Activated CD8-positive, alpha-beta T cell treated with anti-CD3 and anti-CD28 coated beads, Interleukin-2, amount 10 ng/mL, durations not matched to agents 7 days and 5 days (primary cell): ENCODE results near the gene PHAF1. TPM values are rescaled to one million over a fixed set of nuclear protein-coding genes. Genes with fewer than 3 reads are reported as not detected.

Source experiments
- ATAC-seq: fragments of 150-1000 bp; cut with Tn5 transposase; one replicate; pipeline ENCODE4 v1.10.0; 2021; ENCODE audit warnings: moderate library complexity
- CTCF ChIA-PET: fragments of 350-600 bp; sonication (Branson Sonifier 250); formaldehyde crosslinking; loops from one replicate; lab custom pipeline; 2021; ENCODE audit warnings: antibody characterized with exemption; lab: Charles Lee
- POLR2A ChIA-PET: fragments of 350-600 bp; sonication (Branson Sonifier 250); formaldehyde crosslinking; loops from one replicate; lab custom pipeline; 2021; ENCODE audit warnings: antibody characterized with exemption; lab: Charles Lee
- DNase-seq: peaks from one replicate; pipeline ENCODE4 v3.0.0-alpha.2; 2020
- H3K27ac Mint-ChIP-seq: one replicate; pipeline ENCODE4 v1.8.0; 2021; ENCODE audit warnings: mild to moderate bottlenecking, mixed read lengths
- H3K27me3 Mint-ChIP-seq: one replicate; pipeline ENCODE4 v1.8.0; 2021; ENCODE audit warnings: low read depth, mixed read lengths
- H3K36me3 Mint-ChIP-seq: one replicate; pipeline ENCODE4 v1.8.0; 2021; ENCODE audit warnings: low read depth, mixed read lengths
- H3K4me1 Mint-ChIP-seq: one replicate; pipeline ENCODE4 v1.8.0; 2021; ENCODE audit warnings: low read depth, mixed read lengths
- H3K4me3 Mint-ChIP-seq: one replicate; pipeline ENCODE4 v1.8.0; 2021; ENCODE audit warnings: mild to moderate bottlenecking, mixed read lengths
- H3K9me3 Mint-ChIP-seq: one replicate; pipeline ENCODE4 v1.8.0; 2022; ENCODE audit warnings: mixed read lengths; ENCODE audit not compliant: insufficient read depth
- total RNA-seq, 2 experiments: library from RNA; stranded (reverse); gene quantifications; one replicate each; pipeline ENCODE4 v1.2.3, GENCODE V29; 2021

PHAF1 gene
- total RNA-seq, 2 experiments from 2014 or later, result 16.5 TPM

DNA sequence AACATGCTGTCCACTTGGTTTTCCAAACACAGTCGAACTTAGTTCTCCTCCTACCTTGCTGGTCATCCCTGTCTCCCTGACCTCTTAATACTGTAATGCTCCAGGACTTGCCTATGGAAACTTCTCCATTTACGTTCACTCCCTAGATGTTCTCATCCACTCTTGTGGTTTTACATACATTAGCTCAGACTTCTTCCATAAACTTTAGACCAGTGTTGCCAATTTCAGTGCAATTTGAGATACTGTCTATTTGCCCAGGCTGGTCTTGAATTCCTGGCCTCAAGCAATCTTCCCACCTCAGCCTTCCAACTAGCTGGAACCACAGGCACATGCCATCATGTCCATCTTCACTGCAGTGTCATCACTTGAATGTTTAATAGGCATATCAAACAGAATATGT lies 72.5 kb downstream of the PHAF1 start:
- POLR2A ChIA-PET, result no interaction called here

DNA sequence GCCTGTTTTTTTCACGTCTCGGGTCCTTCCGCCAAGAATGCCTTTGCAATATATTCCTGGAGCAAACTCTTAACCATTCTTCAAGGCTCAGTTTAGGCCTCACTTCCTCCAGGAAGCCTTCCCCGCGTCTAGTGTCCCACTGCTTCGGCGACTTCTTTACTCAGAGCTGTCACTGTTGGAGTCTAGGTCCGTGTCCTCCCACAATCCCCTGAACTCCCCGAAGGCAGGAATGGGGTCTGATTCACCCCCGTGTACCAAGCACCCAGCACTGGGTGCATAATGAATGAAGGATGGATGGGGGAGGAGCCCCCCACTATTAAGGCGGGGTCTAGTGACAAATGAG lies 73.5 kb downstream of the PHAF1 start:
- peaks cover 23% of the 10 kb centered on the region for H3K4me1 Mint-ChIP-seq
- peaks cover 13% of the 10 kb centered on the region for H3K27me3 Mint-ChIP-seq
- ATAC-seq (no peak), DNase-seq (no peak)
- POLR2A ChIA-PET, result interaction anchor here (1.0 kb wide), 1 partner anchor 64 kb away, joined by 3 read pairs; the partner anchor contains the start of gene FHOD1
- no peak overlapping the region for H3K27ac Mint-ChIP-seq
- peaks cover 5% of the 10 kb centered on the region for H3K36me3 Mint-ChIP-seq
- H3K4me3 Mint-ChIP-seq, result no peak overlapping the region
- no peaks in the 10 kb centered on the region for H3K9me3 Mint-ChIP-seq
- CTCF ChIA-PET, result interaction anchor here (0.8 to 5.8 kb wide), 11 partner anchors 8 to 432 kb away, joined by 3 to 42 read pairs (median 4); partner anchors contain the start of genes DYNC1LI2 and NOL3

More for the DNA sequence above, 72.5 kb downstream of the PHAF1 start:
- peaks cover 33% of the 10 kb centered on the region for H3K4me1 Mint-ChIP-seq
- H3K27me3 Mint-ChIP-seq, result peaks cover 18% of the 10 kb centered on the region
- ATAC-seq (no peak), DNase-seq (no peak)
- CTCF ChIA-PET, result interaction anchor here (0.8 to 5.8 kb wide), 12 partner anchors 7 to 431 kb away, joined by 3 to 42 read pairs (median 4); partner anchors contain the start of genes DYNC1LI2 and NOL3
- no peak overlapping the region for H3K4me3 Mint-ChIP-seq
- H3K9me3 Mint-ChIP-seq, result no peaks in the 10 kb centered on the region
- H3K27ac Mint-ChIP-seq, result no peak overlapping the region
- peaks cover 10% of the 10 kb centered on the region for H3K36me3 Mint-ChIP-seq

GRCh38 chr16:67183627-67184452 lies 74.1 kb downstream of the PHAF1 start, which contains the start of gene MATCAP1:
TSS of gene MATCAP1 (minus strand) at chr16:67183963. CDS start at chr16:67180610, 3,353 bp downstream.
- peak; percentile 95 for ATAC-seq
- ChIA-PET CTCF (interaction anchor here (0.7 to 5.8 kb wide), 17 partner anchors 9 to 298 kb away, joined by 3 to 42 read pairs (median 6); partner anchors contain the start of genes CES3, FBXL8, NOL3 and TRADD), POLR2A (interaction anchor here (0.6 to 1.0 kb wide), 3 partner anchors 24 to 64 kb away, joined by 3 to 4 read pairs (median 3); partner anchors contain the start of genes B3GNT9 and FHOD1)
- H3K4me3 Mint-ChIP-seq, result no peak within 1 kb of the TSS
- peaks cover 5% of the 10 kb centered on the region for H3K36me3 Mint-ChIP-seq
- H3K4me1 Mint-ChIP-seq, result peaks cover 18% of the 10 kb centered on the region
- H3K27ac Mint-ChIP-seq, result no peak within 1 kb of the TSS
- H3K9me3 Mint-ChIP-seq, result no peaks in the 10 kb centered on the region
- peak; percentile 97 for DNase-seq
- peaks cover 13% of the 10 kb centered on the region for H3K27me3 Mint-ChIP-seq

- H3K4me1 Mint-ChIP-seq, result peaks cover 14% of the 10 kb centered on the region
- CTCF ChIA-PET, result interaction anchor here (0.7 to 5.8 kb wide), 23 partner anchors 10 to 297 kb away, joined by 3 to 42 read pairs (median 6); partner anchors contain the start of genes CES3, FBXL8, TMEM208 and TRADD
- H3K9me3 Mint-ChIP-seq, result no peaks in the 10 kb centered on the region
- POLR2A ChIA-PET, result interaction anchor here (0.6 to 1.0 kb wide), 2 partner anchors 24 to 34 kb away, joined by 3 to 4 read pairs; partner anchors contain the start of gene B3GNT9
- H3K27me3 Mint-ChIP-seq, result peaks cover 13% of the 10 kb centered on the region
- H3K27ac Mint-ChIP-seq, result no peak overlapping the region
- ATAC-seq (peak; percentile 10), DNase-seq (peak; percentile 54)
- no peak overlapping the region for H3K4me3 Mint-ChIP-seq
- peaks cover 2% of the 10 kb centered on the region for H3K36me3 Mint-ChIP-seq
Observed at GRCh38 chr16:67184453-67184994, 74.8 kb downstream of the PHAF1 start.

- CTCF ChIA-PET, result interaction anchor here (0.8 to 5.8 kb wide), 24 partner anchors 10 to 296 kb away, joined by 3 to 42 read pairs (median 6); partner anchors contain the start of genes CES3, FBXL8, NOL3 and TMEM208
- Mint-ChIP-seq H3K4me1 (peaks cover 14% of the 10 kb centered on the region), H3K9me3 (no peaks in the 10 kb centered on the region)
Observed at GRCh38 chr16:67184995-67185650, 75.4 kb downstream of the PHAF1 start.

GRCh38 chr16:67185651-67186134 lies 76.0 kb downstream of the PHAF1 start:
- Mint-ChIP-seq H3K4me3 (no peak overlapping the region), H3K27ac (no peak overlapping the region), H3K9me3 (no peaks in the 10 kb centered on the region), H3K27me3 (peaks cover 13% of the 10 kb centered on the region), H3K36me3 (no peaks in the 10 kb centered on the region), H3K4me1 (peaks cover 14% of the 10 kb centered on the region)
- DNase-seq (no peak), ATAC-seq (no peak)
- CTCF ChIA-PET, result interaction anchor here (0.8 to 5.8 kb wide), 20 partner anchors 11 to 290 kb away, joined by 3 to 42 read pairs (median 6); partner anchors contain the start of genes CES3, FBXL8, NOL3 and TMEM208
- POLR2A ChIA-PET, result interaction anchor here (0.7 to 0.8 kb wide), 2 partner anchors 210 to 232 kb away, joined by 3 to 4 read pairs; no protein-coding TSS in a partner anchor

More at GRCh38 chr16:67184995-67185650, 75.4 kb downstream of the PHAF1 start:
- peak; percentile 32 for ATAC-seq
- no peak overlapping the region for H3K27ac Mint-ChIP-seq
- H3K27me3 Mint-ChIP-seq, result peaks cover 13% of the 10 kb centered on the region
- no peak overlapping the region for H3K4me3 Mint-ChIP-seq
- H3K36me3 Mint-ChIP-seq, result no peaks in the 10 kb centered on the region
- DNase-seq, result peak; percentile 91
- POLR2A ChIA-PET, result interaction anchor here (0.6 to 1.0 kb wide), 4 partner anchors 25 to 231 kb away, joined by 3 to 4 read pairs (median 4); partner anchors contain the start of gene B3GNT9

DNA sequence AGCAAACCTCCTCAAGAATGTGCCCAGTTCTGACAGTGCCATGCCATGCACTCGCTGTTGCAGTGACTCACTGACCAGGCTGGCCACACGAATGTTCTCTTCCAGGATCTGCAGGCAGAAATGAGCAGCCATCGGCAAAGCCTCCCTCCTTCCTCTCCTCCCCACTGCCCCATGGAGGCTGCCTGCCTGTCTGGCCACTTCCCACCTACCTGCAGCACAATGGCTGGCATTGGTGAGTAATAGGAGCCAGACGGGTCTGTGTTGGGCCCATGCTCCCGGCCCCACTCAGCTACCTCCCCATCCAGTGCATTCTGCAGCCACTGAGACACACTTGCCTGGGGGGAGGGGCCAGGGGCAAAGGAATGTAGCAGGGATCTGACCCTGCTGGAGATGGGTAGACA lies 76.8 kb downstream of the PHAF1 start:
- ChIA-PET POLR2A (no interaction called here), CTCF (interaction anchor here (0.6 to 5.8 kb wide), 5 partner anchors 12 to 207 kb away, joined by 3 to 41 read pairs (median 12); partner anchors contain the start of gene NOL3)
- no peak overlapping the region for H3K27ac Mint-ChIP-seq
- no peaks in the 10 kb centered on the region for H3K9me3 Mint-ChIP-seq
- peaks cover 16% of the 10 kb centered on the region for H3K4me1 Mint-ChIP-seq
- H3K4me3 Mint-ChIP-seq, result no peak overlapping the region
- H3K27me3 Mint-ChIP-seq, result peaks cover 13% of the 10 kb centered on the region
- no peaks in the 10 kb centered on the region for H3K36me3 Mint-ChIP-seq
- ATAC-seq, result no peak
- no peak for DNase-seq

DNA sequence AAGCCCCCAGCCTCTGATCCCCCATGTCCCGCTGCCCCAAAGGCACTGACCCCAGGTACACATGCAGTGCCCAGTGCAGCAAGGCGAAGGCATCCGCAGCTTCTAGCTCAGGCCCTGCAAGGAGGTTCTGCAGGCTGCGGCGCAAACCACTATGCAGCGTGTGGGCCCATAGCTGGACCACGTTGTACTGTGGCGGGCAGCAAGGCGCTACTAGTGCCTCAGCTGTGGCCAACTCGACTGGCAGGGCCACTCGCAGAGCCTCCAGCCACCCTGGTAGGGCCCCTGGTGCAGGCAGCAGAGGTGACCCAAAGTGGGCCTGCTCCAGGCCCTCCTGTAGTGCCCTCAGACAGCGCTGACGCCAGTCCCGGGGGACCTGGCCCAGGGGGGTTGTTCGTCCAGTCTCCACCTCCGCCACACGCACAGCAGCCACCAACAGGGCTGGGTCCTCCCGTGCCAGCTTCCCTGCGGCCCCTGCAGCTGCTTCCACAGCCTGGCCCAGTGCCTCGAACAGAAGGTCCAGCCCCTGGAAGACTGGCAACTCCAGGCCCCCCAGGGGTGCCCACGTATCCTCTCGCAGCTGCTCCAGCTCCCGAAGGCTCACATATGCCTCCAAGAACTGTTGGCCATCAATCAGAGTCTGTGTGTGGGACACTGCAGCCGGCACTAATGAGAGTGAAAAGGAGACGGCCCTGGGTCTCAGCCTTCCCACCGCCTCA lies 77.6 kb downstream of the PHAF1 start:
- POLR2A ChIA-PET, result no interaction called here

DNA sequence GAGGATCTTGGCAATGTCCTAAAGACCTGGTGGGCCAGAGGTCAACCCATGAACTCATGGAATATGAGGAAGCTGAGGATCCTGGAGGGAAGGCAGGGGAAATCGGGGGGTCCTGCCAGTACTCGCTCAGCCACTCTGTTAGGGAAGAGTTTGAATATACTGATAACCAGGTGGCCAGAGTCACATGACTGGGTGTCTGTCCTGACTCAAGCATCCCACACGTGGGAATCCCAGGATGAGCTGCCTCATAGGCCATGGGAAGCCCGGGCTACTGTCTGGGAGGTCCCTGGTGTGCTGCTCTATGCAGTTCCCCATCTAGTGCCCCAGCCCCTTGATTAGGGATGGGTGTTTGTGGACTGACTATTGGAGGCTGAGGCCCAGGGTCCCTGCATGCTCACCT lies 78.6 kb downstream of the PHAF1 start:
- peaks cover 13% of the 10 kb centered on the region for H3K27me3 Mint-ChIP-seq
- H3K9me3 Mint-ChIP-seq, result no peaks in the 10 kb centered on the region
- ChIA-PET CTCF (interaction anchor here (1.1 to 3.7 kb wide), 2 partner anchors 33 to 170 kb away, joined by 4 to 12 read pairs; no protein-coding TSS in a partner anchor), POLR2A (interaction anchor here (1.4 kb wide), 1 partner anchor 205 kb away, joined by 3 read pairs; no protein-coding TSS in a partner anchor)
- no peak overlapping the region for H3K27ac Mint-ChIP-seq
- H3K36me3 Mint-ChIP-seq, result peaks cover 9% of the 10 kb centered on the region
- H3K4me3 Mint-ChIP-seq, result no peak overlapping the region
- peaks cover 29% of the 10 kb centered on the region for H3K4me1 Mint-ChIP-seq
- no peak for ATAC-seq
- DNase-seq, result no peak

More for the DNA sequence above, 77.6 kb downstream of the PHAF1 start:
- Mint-ChIP-seq H3K4me1 (peaks cover 20% of the 10 kb centered on the region), H3K4me3 (no peak overlapping the region), H3K36me3 (no peaks in the 10 kb centered on the region), H3K27ac (no peak overlapping the region), H3K9me3 (no peaks in the 10 kb centered on the region), H3K27me3 (peaks cover 13% of the 10 kb centered on the region)
- DNase-seq (no peak), ATAC-seq (no peak)
- CTCF ChIA-PET, result interaction anchor here (2.4 to 5.8 kb wide), 4 partner anchors 12 to 169 kb away, joined by 10 to 41 read pairs (median 20); partner anchors contain the start of gene NOL3

GRCh38 chr16:67188798-67189197 lies 79.1 kb downstream of the PHAF1 start:
- Mint-ChIP-seq H3K4me3 (no peak overlapping the region), H3K4me1 (peaks cover 34% of the 10 kb centered on the region), H3K27ac (no peak overlapping the region), H3K9me3 (no peaks in the 10 kb centered on the region), H3K36me3 (peaks cover 13% of the 10 kb centered on the region), H3K27me3 (peaks cover 13% of the 10 kb centered on the region)
- ChIA-PET CTCF (interaction anchor here (1.1 to 3.7 kb wide), 2 partner anchors 33 to 171 kb away, joined by 4 to 12 read pairs; no protein-coding TSS in a partner anchor), POLR2A (interaction anchor here (1.4 kb wide), 1 partner anchor 205 kb away, joined by 3 read pairs; no protein-coding TSS in a partner anchor)
- DNase-seq (no peak), ATAC-seq (no peak)
